Coronary artery (tissue), 2 donors: ENCODE measurements around the gene ETNK2.
"Not testable (repeated sequence)": the region's sequence is repeated elsewhere in the genome, so short reads cannot be mapped to it uniquely, and the experiment has no call there.

Source experiments
- DNase-seq: peaks from one replicate; pipeline ENCODE4 v3.0.0-alpha.2; 2017; ENCODE audit warnings: low spot score
- H3K27ac ChIP-seq, 2 donors: fragments of 200-600 bp; sonication (generic); one replicate each; pipeline ENCODE4 v1.5.1; 2016 to 2019
- H3K4me3 ChIP-seq: fragments of 200-600 bp; sonication (generic); 2 replicates; pipeline ENCODE4 v1.5.1; 2016; ENCODE audit warnings: mild to moderate bottlenecking, moderate library complexity
- TF ChIP-seq, protein P1 (sequence below): fragments of 200-600 bp; sonication (generic); IDR thresholded peaks from one replicate; pipeline ENCODE4 v1.5.1; 2019; ENCODE audit warnings: antibody characterized with exemption

ETNK2 gene

GRCh38 chr1:204092632-204093420, 59.0 kb downstream of the ETNK2 start:
- no peak for DNase-seq
- Histone ChIP-seq H3K27ac (peak overlapping the region in 1 of 2 donors; percentile 8), H3K4me3 (no peak overlapping the region)
- TF ChIP-seq, protein P1, sequence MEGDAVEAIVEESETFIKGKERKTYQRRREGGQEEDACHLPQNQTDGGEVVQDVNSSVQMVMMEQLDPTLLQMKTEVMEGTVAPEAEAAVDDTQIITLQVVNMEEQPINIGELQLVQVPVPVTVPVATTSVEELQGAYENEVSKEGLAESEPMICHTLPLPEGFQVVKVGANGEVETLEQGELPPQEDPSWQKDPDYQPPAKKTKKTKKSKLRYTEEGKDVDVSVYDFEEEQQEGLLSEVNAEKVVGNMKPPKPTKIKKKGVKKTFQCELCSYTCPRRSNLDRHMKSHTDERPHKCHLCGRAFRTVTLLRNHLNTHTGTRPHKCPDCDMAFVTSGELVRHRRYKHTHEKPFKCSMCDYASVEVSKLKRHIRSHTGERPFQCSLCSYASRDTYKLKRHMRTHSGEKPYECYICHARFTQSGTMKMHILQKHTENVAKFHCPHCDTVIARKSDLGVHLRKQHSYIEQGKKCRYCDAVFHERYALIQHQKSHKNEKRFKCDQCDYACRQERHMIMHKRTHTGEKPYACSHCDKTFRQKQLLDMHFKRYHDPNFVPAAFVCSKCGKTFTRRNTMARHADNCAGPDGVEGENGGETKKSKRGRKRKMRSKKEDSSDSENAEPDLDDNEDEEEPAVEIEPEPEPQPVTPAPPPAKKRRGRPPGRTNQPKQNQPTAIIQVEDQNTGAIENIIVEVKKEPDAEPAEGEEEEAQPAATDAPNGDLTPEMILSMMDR = no peak

DNA sequence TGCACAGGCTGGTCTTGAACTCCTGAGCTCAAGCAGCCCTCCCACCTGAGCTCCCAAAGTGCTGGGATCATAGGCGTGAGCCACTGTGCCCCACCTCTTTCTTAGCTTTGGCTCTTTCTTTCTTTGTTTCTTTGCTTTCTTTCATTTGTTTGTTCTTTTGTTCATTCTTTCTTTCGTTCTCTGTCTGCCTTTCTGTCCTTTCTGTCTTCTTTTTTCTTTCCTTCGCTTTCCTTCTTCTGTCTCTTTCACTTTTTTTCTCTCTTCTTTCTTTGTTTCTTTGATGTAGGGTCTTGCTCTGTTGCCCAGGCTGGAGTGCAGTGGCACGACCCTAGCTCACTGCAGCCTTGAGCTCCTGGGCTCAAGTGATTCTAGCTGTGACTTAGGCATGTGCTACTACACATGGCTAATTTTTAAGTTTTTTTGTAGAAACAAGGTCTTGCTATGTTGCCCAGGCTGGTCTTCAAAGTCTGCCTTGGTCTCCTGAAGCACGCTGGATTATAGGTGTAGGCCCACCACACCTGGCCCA, 60.0 kb downstream of the ETNK2 start:
- no peak for DNase-seq
- TF ChIP-seq, protein P1 = no peak
- no peak overlapping the region for H3K27ac ChIP-seq
- no peak overlapping the region for H3K4me3 ChIP-seq

DNA sequence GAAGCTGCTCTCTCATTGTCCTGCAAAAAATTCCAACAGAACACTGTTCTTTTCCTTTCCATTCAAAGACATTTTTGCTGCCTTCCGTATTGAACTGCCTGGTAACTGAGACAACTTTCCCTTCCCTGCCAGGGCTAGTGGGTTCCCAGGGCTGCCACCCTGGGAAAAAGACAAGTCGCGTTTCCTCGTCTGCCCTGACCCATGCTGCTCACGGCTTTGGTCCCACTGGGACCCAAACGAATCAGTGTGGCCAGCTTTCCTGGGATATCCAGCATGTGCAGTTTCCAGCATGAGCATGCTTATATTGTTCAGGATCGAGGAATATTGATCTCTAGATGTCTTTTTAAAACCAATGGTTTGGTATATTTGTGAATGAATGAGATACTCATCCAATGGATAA, 60.8 kb downstream of the ETNK2 start:
- H3K27ac ChIP-seq = peak overlapping the region in 1 of 2 donors; percentile 26
- DNase-seq = no peak
- no peak overlapping the region for H3K4me3 ChIP-seq
- TF ChIP-seq, protein P1 = no peak

DNA sequence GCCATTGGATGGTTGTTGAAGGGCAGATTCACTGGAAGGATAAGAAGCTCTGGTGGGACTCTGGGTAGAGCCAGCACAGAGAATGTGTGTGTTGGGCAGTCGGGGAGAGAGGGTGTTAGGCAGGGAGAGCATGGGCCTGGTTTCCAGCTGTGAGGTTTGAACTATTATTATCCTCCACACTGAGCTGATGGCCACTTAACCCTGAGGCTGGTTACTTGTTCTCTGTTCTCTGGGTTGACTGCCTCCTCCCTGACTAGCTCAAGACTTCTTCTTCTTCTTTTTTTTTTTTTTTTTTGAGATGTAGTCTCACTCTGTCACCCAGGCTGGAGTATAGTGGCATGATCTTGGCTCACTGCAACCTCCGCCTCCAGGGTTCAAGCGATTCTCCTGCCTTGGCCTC, 61.7 kb downstream of the ETNK2 start:
- H3K4me3 ChIP-seq, DNase-seq: not testable (repeated sequence)
- H3K27ac ChIP-seq = peak overlapping the region; percentile 47 to 83

DNA sequence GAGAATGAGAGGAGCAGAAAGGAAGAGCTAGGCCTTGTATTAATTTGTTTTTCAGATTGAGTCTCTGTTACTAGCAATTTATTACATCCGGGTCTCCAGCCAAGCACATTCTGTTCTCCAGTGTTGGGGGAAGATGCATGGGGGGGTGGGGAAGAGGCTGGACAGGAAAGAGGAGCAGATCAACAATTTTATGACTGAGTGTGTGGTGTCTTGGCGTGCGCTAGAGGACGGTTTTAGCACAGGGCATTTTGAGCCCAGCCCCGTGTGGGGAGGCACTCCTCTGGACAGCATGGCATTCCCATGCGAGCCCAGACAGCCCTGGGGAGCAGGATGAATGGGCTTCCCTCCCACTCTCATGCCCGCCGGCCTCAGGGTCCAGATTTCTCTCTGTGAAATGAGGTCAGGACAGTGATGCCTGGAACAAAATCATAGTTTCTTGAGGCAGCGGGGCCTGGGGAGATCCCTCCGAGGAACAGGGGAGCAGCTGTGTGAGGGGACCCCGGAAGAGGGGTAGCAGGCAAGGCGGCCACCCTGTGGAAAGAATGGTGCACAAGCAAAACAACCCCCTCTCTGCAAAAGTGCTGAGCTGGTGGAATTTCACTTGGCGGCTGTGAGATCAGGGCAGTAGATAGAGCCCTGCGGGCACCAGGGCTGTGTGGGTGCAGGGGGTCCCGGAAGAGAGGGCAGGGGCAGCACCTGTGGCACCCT, 62.6 kb downstream of the ETNK2 start:
- Histone ChIP-seq H3K4me3 (peak overlapping the region; percentile 50), H3K27ac (peak overlapping the region; percentile 47 to 83)
- TF ChIP-seq, protein P1 = no peak
- DNase-seq = peak; percentile 82

- Histone ChIP-seq H3K27ac (peak overlapping the region; percentile 47 to 83), H3K4me3 (peak overlapping the region; percentile 50)
- TF ChIP-seq, protein P1 = no peak
- no peak for DNase-seq
Observed at GRCh38 chr1:204088596-204088995, 63.2 kb downstream of the ETNK2 start.

DNA sequence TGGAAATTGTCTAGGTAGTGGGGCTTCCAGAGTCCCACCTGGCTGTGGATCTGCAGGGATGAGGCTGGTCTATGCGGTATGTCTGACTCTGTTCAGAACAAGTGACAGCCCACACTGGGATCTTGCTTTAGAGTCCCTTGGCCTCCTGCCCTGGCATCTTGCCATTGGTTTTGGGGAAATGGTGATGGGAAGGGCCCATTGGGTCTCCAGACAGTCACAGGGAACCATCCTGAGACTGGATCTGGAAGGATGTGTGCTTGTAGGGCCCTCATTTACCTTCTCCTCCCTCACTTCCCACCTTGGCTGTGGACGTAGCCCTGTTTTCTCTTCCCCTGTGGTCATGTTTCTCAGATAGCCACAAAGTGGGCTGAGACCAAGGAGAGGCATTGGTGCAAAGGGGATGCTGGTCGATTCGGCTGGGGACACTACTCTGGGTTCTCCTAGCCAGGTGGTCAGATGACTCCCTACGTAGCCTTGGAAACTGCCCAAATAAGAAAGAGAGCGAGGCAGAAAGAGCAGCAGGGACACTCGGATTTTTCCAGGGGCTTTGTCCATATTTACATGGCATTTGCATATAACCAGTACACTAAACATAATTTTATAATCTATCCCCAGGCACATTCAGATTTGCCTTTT, 63.8 kb downstream of the ETNK2 start:
- TF ChIP-seq, protein P1 = no peak
- H3K4me3 ChIP-seq = peak overlapping the region; percentile 50
- DNase-seq = no peak

More for the DNA sequence above, 63.8 kb downstream of the ETNK2 start:
- peak overlapping the region; percentile 47 to 83 for H3K27ac ChIP-seq
